NT2/D1 (cell line): ENCODE data around the gene OTOS.

Source experiments
- YY1 ChIP-seq: IDR thresholded peaks from 2 replicates; pipeline ENCODE4 v1.6.1; 2011; ENCODE audit not compliant: insufficient read length, insufficient read depth
- ZNF274 ChIP-seq: IDR thresholded peaks from 2 replicates; pipeline ENCODE4 v1.6.1; 2011; ENCODE audit warnings: mild to moderate bottlenecking, low read depth, low read length

DNA sequence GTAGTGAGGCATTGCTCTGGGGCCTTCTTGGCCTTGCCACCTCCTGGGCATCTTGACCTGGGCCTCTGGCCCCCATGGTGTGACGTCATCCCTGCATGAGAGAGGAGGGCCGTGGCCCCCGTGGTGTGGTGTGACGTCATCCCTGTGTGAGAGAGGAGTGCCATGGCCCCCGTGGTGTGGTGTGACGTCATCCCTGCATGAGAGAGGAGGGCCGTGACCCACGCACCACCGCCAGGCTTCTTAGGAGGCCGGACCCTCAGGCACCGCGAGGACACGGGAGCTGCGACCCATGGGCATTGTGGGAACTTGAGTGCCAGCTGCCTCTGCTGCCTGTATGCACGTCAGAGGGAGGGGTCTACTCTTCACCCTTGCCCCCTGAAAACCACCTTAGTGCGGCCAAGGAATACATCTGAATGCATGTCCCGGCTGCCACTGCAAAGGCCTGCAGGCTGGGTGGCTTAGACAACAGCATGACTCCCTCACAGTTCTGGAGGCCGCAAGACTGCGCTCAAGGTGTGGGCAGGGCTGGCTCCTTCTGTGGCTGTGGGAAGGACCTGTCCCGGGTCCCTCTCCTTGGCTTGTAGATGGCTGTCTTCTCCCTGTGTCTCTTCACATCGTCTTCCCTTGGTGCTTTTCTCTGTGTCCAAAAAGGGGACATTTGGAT lies 20.8 kb upstream of the OTOS start:
- no peak for TF ChIP-seq YY1
- no peak for TF ChIP-seq ZNF274
